MCF 10A (cell line): ENCODE results near the gene COL21A1. TPM values are rescaled to one million over a fixed set of nuclear protein-coding genes. Genes with fewer than 3 reads are reported as not detected.
A peak's percentile ranks its signal among the peaks of the same experiment; 100 is the strongest.

ENCODE experiments used
- BruUV-seq: library from RNA; stranded (reverse); fragments of 400-500 nt; replicated peaks from 2 replicates; lab custom pipeline; 2021; lab: Mats Ljungman, UMichigan
- CTCF ChIA-PET: fragments of 300-600 bp; sonication (Branson Sonifier 250); formaldehyde crosslinking; extraction: SDS; loops from one replicate; lab custom pipeline; 2021; ENCODE audit warnings: antibody characterized with exemption, inconsistent platforms; lab: Yijun Ruan, JAX
- POLR2A ChIA-PET: fragments of 300-600, 350-650 bp; sonication (Branson Sonifier 250); formaldehyde crosslinking; extraction: SDS; loops from one replicate; lab custom pipeline; 2020; ENCODE audit warnings: antibody characterized with exemption, inconsistent platforms; lab: Yijun Ruan, JAX
- DNase-seq: peaks from one replicate; pipeline ENCODE4 v3.0.0-alpha.2; 2018; ENCODE audit not compliant: unreplicated experiment
- H3K27ac Mint-ChIP-seq: one replicate; pipeline ENCODE4 v1.8.0; 2022; ENCODE audit warnings: mild to moderate bottlenecking, low read depth, mixed read lengths; ENCODE audit not compliant: unreplicated experiment
- H3K27me3 Mint-ChIP-seq: one replicate; pipeline ENCODE4 v1.8.0; 2022; ENCODE audit warnings: mixed read lengths; ENCODE audit not compliant: insufficient read depth, unreplicated experiment
- H3K36me3 Mint-ChIP-seq: one replicate; pipeline ENCODE4 v1.8.0; 2022; ENCODE audit warnings: mild to moderate bottlenecking, moderate library complexity, mixed read lengths; ENCODE audit not compliant: insufficient read depth, unreplicated experiment
- H3K4me1 Mint-ChIP-seq: one replicate; pipeline ENCODE4 v1.8.0; 2022; ENCODE audit warnings: mixed read lengths; ENCODE audit not compliant: insufficient read depth, unreplicated experiment
- H3K4me3 Mint-ChIP-seq: one replicate; pipeline ENCODE4 v1.8.0; 2022; ENCODE audit warnings: mild to moderate bottlenecking, moderate library complexity, mixed read lengths; ENCODE audit not compliant: unreplicated experiment
- H3K9me3 Mint-ChIP-seq: one replicate; pipeline ENCODE4 v1.8.0; 2022; ENCODE audit warnings: mixed read lengths; ENCODE audit not compliant: unreplicated experiment
- CTCF ChIP-seq: fragments of 200-600 bp; IDR thresholded peaks from one replicate; pipeline ENCODE4 v1.8.0; 2022; ENCODE audit warnings: antibody characterized with exemption, mild to moderate bottlenecking; ENCODE audit not compliant: unreplicated experiment
- intact Hi-C: fragments of 100-400 bp; cut with micrococcal nuclease; formaldehyde crosslinking; loops from 2 replicates; pipeline ENCODE4 v1.14.1; 2022
- total RNA-seq: library from RNA; stranded (reverse); gene quantifications from 2 replicates; pipeline ENCODE4 v1.2.3, GENCODE V29; 2022

COL21A1 gene
- total RNA-seq, 1 experiment from 2014 or later: 1.8 TPM

GRCh38 chr6:56235245-56235644, 12.1 kb downstream of the COL21A1 start:
- CTCF ChIA-PET: interaction anchor here (1.1 kb wide), 1 partner anchor 57 kb away, joined by 5 read pairs; no protein-coding TSS in a partner anchor
- intact Hi-C loops: no loop called here
- Mint-ChIP-seq H3K36me3 (no peaks in the 10 kb centered on the region), H3K4me1 (peaks cover 13% of the 10 kb centered on the region), H3K27me3 (no peaks in the 10 kb centered on the region), H3K4me3 (no peak overlapping the region), H3K27ac (no peak overlapping the region), H3K9me3 (no peaks in the 10 kb centered on the region)
- BruUV-seq: no TSS peak
- peak; percentile 41 for DNase-seq
- TF ChIP-seq CTCF: no peak
- POLR2A ChIA-PET: interaction anchor here (0.6 to 1.3 kb wide), 4 partner anchors 10 to 317 kb away, joined by 3 to 7 read pairs (median 4); no protein-coding TSS in a partner anchor

- no peaks in the 10 kb centered on the region for H3K36me3 Mint-ChIP-seq
- TF ChIP-seq CTCF: no peak
- intact Hi-C loops: no loop called here
- ChIA-PET CTCF (interaction anchor here (1.2 to 1.4 kb wide), 2 partner anchors 12 to 60 kb away, joined by 4 to 5 read pairs; no protein-coding TSS in a partner anchor), POLR2A (interaction anchor here (0.9 kb wide), 1 partner anchor 9 kb away, joined by 7 read pairs; no protein-coding TSS in a partner anchor)
- no peaks in the 10 kb centered on the region for H3K27me3 Mint-ChIP-seq
- DNase-seq: no peak
- no TSS peak for BruUV-seq
- H3K4me3 Mint-ChIP-seq: no peak overlapping the region
- peaks cover 19% of the 10 kb centered on the region for H3K4me1 Mint-ChIP-seq
- no peak overlapping the region for H3K27ac Mint-ChIP-seq
- H3K9me3 Mint-ChIP-seq: no peaks in the 10 kb centered on the region
These were observed 14.9 kb downstream of the COL21A1 start for GRCh38 chr6:56232436-56232835.

GRCh38 chr6:56231827-56232226, 15.6 kb downstream of the COL21A1 start:
- no peak for DNase-seq
- H3K4me1 Mint-ChIP-seq: peaks cover 19% of the 10 kb centered on the region
- no peak overlapping the region for H3K4me3 Mint-ChIP-seq
- POLR2A ChIA-PET: interaction anchor here (0.8 kb wide), 1 partner anchor 10 kb away, joined by 3 read pairs; no protein-coding TSS in a partner anchor
- H3K36me3 Mint-ChIP-seq: no peaks in the 10 kb centered on the region
- BruUV-seq: no TSS peak
- H3K27ac Mint-ChIP-seq: no peak overlapping the region
- H3K27me3 Mint-ChIP-seq: no peaks in the 10 kb centered on the region
- CTCF ChIA-PET: interaction anchor here (0.6 to 1.3 kb wide), 3 partner anchors 20 to 1017 kb away, joined by 3 to 4 read pairs (median 4); no protein-coding TSS in a partner anchor
- H3K9me3 Mint-ChIP-seq: no peaks in the 10 kb centered on the region
- intact Hi-C loops: no loop called here
- no peak for TF ChIP-seq CTCF

DNA sequence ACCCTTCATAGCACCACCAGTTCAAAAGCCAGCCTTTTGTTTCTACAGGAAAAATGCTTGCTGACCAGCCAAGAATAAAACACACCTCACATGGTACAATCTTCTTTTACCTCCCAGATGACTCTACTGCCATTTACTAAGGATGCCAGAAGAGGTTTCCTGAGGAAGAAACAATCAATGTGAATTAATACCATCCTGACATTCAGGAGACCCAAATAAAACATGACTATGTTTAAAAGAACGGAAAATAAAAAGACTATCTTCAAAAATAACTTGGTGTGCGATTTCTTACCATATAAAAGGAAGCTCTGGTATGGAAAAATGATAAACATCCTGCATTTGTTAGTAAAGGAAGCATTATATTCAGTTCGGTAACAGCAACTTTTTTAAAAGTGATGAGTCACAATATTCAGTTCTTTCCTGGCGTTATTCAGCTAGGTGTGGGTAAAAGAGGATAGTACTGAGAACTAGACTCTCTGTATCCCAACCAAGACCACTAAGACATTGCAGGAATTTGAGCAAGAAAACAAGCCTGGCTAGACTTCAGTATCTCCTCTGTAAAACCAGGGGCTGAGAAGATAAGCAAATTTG, 16.3 kb downstream of the COL21A1 start:
- BruUV-seq: no TSS peak
- DNase-seq: no peak
- H3K36me3 Mint-ChIP-seq: no peaks in the 10 kb centered on the region
- ChIA-PET CTCF (interaction anchor here (0.9 to 1.3 kb wide), 2 partner anchors 21 to 62 kb away, joined by 4 read pairs; no protein-coding TSS in a partner anchor), POLR2A (interaction anchor here (0.6 to 0.8 kb wide), 3 partner anchors 9 to 1598 kb away, joined by 3 to 4 read pairs (median 3); no protein-coding TSS in a partner anchor)
- TF ChIP-seq CTCF: no peak
- H3K27ac Mint-ChIP-seq: no peak overlapping the region
- H3K9me3 Mint-ChIP-seq: no peaks in the 10 kb centered on the region
- intact Hi-C loops: no loop called here
- peaks cover 19% of the 10 kb centered on the region for H3K4me1 Mint-ChIP-seq
- H3K4me3 Mint-ChIP-seq: no peak overlapping the region
- no peaks in the 10 kb centered on the region for H3K27me3 Mint-ChIP-seq
